NCI-H1694 (cell line): ENCODE data around the gene ITPR1.
A peak's percentile ranks its signal among the peaks of the same experiment; 100 is the strongest.
"Not testable (repeated sequence)": the region's sequence is repeated elsewhere in the genome, so short reads cannot be mapped to it uniquely, and the experiment has no call there.

ENCODE experiments used
- DNase-seq: peaks from one replicate; lab custom pipeline; 2025; lab: John Stamatoyannopoulos, UW

Gene ITPR1

GRCh38 chr3:4493014-4493940 lies at the start of gene ITPR1:
Gene ITPR1, plus strand, starts transcription at chr3:4493348. Its CDS starts 23,144 bp downstream, at chr3:4516492.
- DNase-seq = peak; percentile 56

- no peak for DNase-seq
Observed at GRCh38 chr3:4447295-4447999, 45.7 kb upstream of the ITPR1 start.

GRCh38 chr3:4448187-4448586 lies 45.0 kb upstream of the ITPR1 start:
- no peak for DNase-seq

GRCh38 chr3:4449043-4449805 lies 43.9 kb upstream of the ITPR1 start:
- DNase-seq = no peak

- DNase-seq = no peak
Observed at GRCh38 chr3:4454142-4454541, 39.0 kb upstream of the ITPR1 start.

GRCh38 chr3:4456780-4457179 lies 36.4 kb upstream of the ITPR1 start:
- DNase-seq = not testable (repeated sequence)

GRCh38 chr3:4458961-4459360 lies 34.2 kb upstream of the ITPR1 start:
- no peak for DNase-seq

GRCh38 chr3:4460334-4460733 lies 32.8 kb upstream of the ITPR1 start:
- no peak for DNase-seq

- no peak for DNase-seq
Observed at GRCh38 chr3:4461468-4462090, 31.6 kb upstream of the ITPR1 start.

- DNase-seq = no peak
Observed at GRCh38 chr3:4462369-4463040, 30.6 kb upstream of the ITPR1 start.

GRCh38 chr3:4464576-4464975 lies 28.6 kb upstream of the ITPR1 start:
- DNase-seq = no peak

- peak; percentile 5 for DNase-seq
Observed at GRCh38 chr3:4466741-4467521, 26.2 kb upstream of the ITPR1 start, which contains the start of gene SUMF1. Gene SUMF1, minus strand, starts transcription at chr3:4467269. Its CDS starts 24 bp downstream, at chr3:4467245.

GRCh38 chr3:4467522-4467867 lies 25.7 kb upstream of the ITPR1 start:
- DNase-seq = no peak

GRCh38 chr3:4471907-4472306 lies 21.2 kb upstream of the ITPR1 start:
- no peak for DNase-seq

- no peak for DNase-seq
Observed at GRCh38 chr3:4472312-4472711, 20.8 kb upstream of the ITPR1 start.

- no peak for DNase-seq
Observed at GRCh38 chr3:4472766-4473165, 20.4 kb upstream of the ITPR1 start.

- no peak for DNase-seq
Observed at GRCh38 chr3:4474683-4475490, 18.3 kb upstream of the ITPR1 start.

- no peak for DNase-seq
Observed at GRCh38 chr3:4475804-4476203, 17.3 kb upstream of the ITPR1 start.

GRCh38 chr3:4476496-4476895 lies 16.7 kb upstream of the ITPR1 start:
- DNase-seq = no peak

- no peak for DNase-seq
Observed at GRCh38 chr3:4478261-4478660, 14.9 kb upstream of the ITPR1 start.
